ENCODE data around the gene SRC.

SRC gene

DNA sequence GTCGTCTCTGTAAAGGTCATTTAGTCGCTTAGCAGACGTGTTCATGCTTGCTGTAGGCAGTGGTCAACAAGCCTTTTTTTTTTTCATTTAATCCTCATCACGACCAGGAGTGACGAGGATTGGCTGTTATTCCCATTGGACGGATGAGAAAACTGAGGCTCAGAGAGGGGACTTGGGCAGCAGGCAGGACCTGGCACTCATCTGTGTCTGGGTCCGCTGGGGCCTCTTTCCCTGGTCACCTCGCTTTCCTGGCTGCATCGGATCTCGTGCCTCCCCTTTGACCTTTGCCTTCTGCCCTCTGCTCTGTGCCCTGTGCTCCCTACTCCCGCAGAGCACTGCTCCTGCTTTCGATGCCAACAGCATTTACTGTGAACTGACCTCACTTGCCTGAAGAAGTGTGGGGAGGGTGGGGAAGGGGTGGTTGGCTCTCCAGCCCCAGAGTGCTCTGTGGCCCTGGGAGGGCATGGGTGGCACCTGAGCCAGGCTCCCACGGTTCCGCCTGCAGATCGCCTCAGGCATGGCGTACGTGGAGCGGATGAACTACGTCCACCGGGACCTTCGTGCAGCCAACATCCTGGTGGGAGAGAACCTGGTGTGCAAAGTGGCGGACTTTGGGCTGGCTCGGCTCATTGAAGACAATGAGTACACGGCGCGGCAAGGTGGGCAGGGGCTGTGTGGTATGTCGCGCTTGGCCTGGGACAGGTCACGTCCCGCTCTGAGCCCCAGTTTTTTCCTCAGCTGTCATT, 56.2 kb downstream of the SRC start:
- DNase-seq (ENCODE audit: low read depth in 1 of 2, low spot score in 1 of 2): no peak
- Histone ChIP-seq H3K27me3 (ENCODE audit: insufficient read depth, poor library complexity, severe bottlenecking) (no peaks in the 10 kb centered on the region), H3K4me3 (replicated peaks; ENCODE audit: insufficient read depth, low read length) (no peak overlapping the region), H3K27ac (replicated peaks) (no peak overlapping the region)
- no peak for TF ChIP-seq GABPA (IDR thresholded peaks at IDR 0.05; ENCODE audit: low read depth)
- TF ChIP-seq, protein P1, sequence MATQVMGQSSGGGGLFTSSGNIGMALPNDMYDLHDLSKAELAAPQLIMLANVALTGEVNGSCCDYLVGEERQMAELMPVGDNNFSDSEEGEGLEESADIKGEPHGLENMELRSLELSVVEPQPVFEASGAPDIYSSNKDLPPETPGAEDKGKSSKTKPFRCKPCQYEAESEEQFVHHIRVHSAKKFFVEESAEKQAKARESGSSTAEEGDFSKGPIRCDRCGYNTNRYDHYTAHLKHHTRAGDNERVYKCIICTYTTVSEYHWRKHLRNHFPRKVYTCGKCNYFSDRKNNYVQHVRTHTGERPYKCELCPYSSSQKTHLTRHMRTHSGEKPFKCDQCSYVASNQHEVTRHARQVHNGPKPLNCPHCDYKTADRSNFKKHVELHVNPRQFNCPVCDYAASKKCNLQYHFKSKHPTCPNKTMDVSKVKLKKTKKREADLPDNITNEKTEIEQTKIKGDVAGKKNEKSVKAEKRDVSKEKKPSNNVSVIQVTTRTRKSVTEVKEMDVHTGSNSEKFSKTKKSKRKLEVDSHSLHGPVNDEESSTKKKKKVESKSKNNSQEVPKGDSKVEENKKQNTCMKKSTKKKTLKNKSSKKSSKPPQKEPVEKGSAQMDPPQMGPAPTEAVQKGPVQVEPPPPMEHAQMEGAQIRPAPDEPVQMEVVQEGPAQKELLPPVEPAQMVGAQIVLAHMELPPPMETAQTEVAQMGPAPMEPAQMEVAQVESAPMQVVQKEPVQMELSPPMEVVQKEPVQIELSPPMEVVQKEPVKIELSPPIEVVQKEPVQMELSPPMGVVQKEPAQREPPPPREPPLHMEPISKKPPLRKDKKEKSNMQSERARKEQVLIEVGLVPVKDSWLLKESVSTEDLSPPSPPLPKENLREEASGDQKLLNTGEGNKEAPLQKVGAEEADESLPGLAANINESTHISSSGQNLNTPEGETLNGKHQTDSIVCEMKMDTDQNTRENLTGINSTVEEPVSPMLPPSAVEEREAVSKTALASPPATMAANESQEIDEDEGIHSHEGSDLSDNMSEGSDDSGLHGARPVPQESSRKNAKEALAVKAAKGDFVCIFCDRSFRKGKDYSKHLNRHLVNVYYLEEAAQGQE (IDR thresholded peaks at IDR 0.05; ENCODE audit: insufficient replicate concordance, low read depth): no peak
- TF ChIP-seq SPI1 (IDR thresholded peaks at IDR 0.05; ENCODE audit: borderline replicate concordance, low read depth): no peak
- TF ChIP-seq, protein P2, sequence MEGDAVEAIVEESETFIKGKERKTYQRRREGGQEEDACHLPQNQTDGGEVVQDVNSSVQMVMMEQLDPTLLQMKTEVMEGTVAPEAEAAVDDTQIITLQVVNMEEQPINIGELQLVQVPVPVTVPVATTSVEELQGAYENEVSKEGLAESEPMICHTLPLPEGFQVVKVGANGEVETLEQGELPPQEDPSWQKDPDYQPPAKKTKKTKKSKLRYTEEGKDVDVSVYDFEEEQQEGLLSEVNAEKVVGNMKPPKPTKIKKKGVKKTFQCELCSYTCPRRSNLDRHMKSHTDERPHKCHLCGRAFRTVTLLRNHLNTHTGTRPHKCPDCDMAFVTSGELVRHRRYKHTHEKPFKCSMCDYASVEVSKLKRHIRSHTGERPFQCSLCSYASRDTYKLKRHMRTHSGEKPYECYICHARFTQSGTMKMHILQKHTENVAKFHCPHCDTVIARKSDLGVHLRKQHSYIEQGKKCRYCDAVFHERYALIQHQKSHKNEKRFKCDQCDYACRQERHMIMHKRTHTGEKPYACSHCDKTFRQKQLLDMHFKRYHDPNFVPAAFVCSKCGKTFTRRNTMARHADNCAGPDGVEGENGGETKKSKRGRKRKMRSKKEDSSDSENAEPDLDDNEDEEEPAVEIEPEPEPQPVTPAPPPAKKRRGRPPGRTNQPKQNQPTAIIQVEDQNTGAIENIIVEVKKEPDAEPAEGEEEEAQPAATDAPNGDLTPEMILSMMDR (IDR thresholded peaks at IDR 0.05; ENCODE audit: insufficient read depth, low read length): no peak
- TF ChIP-seq POLR2AphosphoS5 (IDR thresholded peaks at IDR 0.05; ENCODE audit: low read depth): no peak

DNA sequence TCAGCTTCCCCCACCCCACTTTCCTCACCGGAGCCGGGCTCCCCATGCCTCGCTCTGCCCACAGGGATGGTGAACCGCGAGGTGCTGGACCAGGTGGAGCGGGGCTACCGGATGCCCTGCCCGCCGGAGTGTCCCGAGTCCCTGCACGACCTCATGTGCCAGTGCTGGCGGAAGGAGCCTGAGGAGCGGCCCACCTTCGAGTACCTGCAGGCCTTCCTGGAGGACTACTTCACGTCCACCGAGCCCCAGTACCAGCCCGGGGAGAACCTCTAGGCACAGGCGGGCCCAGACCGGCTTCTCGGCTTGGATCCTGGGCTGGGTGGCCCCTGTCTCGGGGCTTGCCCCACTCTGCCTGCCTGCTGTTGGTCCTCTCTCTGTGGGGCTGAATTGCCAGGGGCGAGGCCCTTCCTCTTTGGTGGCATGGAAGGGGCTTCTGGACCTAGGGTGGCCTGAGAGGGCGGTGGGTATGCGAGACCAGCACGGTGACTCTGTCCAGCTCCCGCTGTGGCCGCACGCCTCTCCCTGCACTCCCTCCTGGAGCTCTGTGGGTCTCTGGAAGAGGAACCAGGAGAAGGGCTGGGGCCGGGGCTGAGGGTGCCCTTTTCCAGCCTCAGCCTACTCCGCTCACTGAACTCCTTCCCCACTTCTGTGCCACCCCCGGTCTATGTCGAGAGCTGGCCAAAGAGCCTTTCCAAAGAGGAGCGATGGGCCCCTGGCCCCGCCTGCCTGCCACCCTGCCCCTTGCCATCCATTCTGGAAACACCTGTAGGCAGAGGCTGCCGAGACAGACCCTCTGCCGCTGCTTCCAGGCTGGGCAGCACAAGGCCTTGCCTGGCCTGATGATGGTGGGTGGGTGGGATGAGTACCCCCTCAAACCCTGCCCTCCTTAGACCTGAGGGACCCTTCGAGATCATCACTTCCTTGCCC, 57.4 kb downstream of the SRC start:
- H3K27me3 ChIP-seq (ENCODE audit: insufficient read depth, poor library complexity, severe bottlenecking): peaks cover 8% of the 10 kb centered on the region
- no peak overlapping the region for H3K4me3 ChIP-seq (replicated peaks; ENCODE audit: insufficient read depth, low read length)
- DNase-seq (ENCODE audit: low read depth in 1 of 2, low spot score in 1 of 2): no peak
- H3K27ac ChIP-seq (replicated peaks): no peak overlapping the region
- TF ChIP-seq, protein P2 (IDR thresholded peaks at IDR 0.05; ENCODE audit: insufficient read depth, low read length): no peak
- TF ChIP-seq GABPA (IDR thresholded peaks at IDR 0.05; ENCODE audit: low read depth): no peak
- TF ChIP-seq POLR2AphosphoS5 (IDR thresholded peaks at IDR 0.05; ENCODE audit: low read depth): no peak
- no peak for TF ChIP-seq SPI1 (IDR thresholded peaks at IDR 0.05; ENCODE audit: borderline replicate concordance, low read depth)
- TF ChIP-seq, protein P1 (IDR thresholded peaks at IDR 0.05; ENCODE audit: insufficient replicate concordance, low read depth): no peak

DNA sequence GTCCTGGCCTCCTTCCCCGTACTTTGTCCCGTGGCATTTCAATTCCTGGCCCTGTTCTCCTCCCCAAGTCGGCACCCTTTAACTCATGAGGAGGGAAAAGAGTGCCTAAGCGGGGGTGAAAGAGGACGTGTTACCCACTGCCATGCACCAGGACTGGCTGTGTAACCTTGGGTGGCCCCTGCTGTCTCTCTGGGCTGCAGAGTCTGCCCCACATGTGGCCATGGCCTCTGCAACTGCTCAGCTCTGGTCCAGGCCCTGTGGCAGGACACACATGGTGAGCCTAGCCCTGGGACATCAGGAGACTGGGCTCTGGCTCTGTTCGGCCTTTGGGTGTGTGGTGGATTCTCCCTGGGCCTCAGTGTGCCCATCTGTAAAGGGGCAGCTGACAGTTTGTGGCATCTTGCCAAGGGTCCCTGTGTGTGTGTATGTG, 58.5 kb downstream of the SRC start:
- no peak overlapping the region for H3K27ac ChIP-seq (replicated peaks)
- TF ChIP-seq POLR2AphosphoS5 (IDR thresholded peaks at IDR 0.05; ENCODE audit: low read depth): no peak
- TF ChIP-seq, protein P1 (IDR thresholded peaks at IDR 0.05; ENCODE audit: insufficient replicate concordance, low read depth): no peak
- TF ChIP-seq GABPA (IDR thresholded peaks at IDR 0.05; ENCODE audit: low read depth): no peak
- no peak for TF ChIP-seq SPI1 (IDR thresholded peaks at IDR 0.05; ENCODE audit: borderline replicate concordance, low read depth)
- TF ChIP-seq, protein P2 (IDR thresholded peaks at IDR 0.05; ENCODE audit: insufficient read depth, low read length): no peak
- peaks cover 14% of the 10 kb centered on the region for H3K27me3 ChIP-seq (ENCODE audit: insufficient read depth, poor library complexity, severe bottlenecking)
- DNase-seq (ENCODE audit: low read depth in 1 of 2, low spot score in 1 of 2): no peak
- H3K4me3 ChIP-seq (replicated peaks; ENCODE audit: insufficient read depth, low read length): no peak overlapping the region

Measured in HL-60 (cell line).